OCI-LY7 (cell line): ENCODE results near the gene CD99.

ENCODE experiments used
- CTCF ChIP-seq: fragments of 200-600 bp; sonication (generic); conservative IDR thresholded peaks from 2 replicates; pipeline ENCODE4 v1.5.1; 2014; ENCODE audit warnings: mild to moderate bottlenecking, antibody characterized with exemption, low read length, moderate library complexity, mixed read lengths
- EZH2phosphoT487 ChIP-seq: fragments of 200-600 bp; sonication (generic); IDR thresholded peaks from 2 replicates; pipeline ENCODE4 v1.6.1; 2018; ENCODE audit warnings: low read depth, borderline replicate concordance, mild to moderate bottlenecking, mixed run types, antibody characterized with exemption, low read length, moderate library complexity, mixed read lengths

- no peak for TF ChIP-seq CTCF
- no peak for TF ChIP-seq EZH2phosphoT487
Measured at GRCh38 chrX:2662586-2662985, 28.5 kb upstream of the CD99 start.
